Measurements from ENCODE around the gene PWWP2B.
"Not testable (repeated sequence)": the region's sequence is repeated elsewhere in the genome, so short reads cannot be mapped to it uniquely, and the experiment has no call there.

PWWP2B gene

DNA sequence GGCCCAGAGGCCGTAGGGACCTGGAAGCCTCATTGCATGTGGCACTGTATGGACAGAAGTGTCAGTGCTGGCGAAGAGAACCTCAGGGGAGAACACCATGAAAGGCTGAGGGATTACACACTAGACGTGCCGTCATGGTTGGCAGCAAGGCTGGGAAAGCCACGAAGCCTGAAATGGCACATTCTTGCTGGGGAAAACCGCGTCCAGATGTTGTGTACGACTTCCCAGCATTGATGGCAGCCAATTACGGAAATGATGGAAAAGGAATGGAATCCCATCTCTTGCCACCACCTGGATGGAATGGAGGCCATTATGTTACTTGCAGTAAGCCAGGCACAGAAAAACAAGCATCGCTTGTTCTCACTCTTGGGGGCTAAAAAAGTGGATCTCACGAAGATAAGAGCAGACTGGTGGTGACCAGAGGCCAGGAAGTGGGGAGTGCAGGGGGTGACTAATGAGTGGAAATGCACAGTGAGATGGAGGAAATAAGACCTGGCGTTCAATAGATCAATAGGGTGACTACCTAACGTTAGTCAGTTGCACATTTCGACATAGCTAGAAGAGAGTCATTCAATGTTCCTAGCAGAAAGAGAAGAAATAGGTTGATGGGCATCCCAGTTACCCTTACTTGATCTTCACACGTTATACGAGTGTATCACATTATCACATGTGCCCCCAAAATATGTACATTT, 14.6 kb upstream of the PWWP2B start:
- DNase-seq: no peak

GRCh38 chr10:132383101-132383500, 13.9 kb upstream of the PWWP2B start:
- no peak for DNase-seq

DNA sequence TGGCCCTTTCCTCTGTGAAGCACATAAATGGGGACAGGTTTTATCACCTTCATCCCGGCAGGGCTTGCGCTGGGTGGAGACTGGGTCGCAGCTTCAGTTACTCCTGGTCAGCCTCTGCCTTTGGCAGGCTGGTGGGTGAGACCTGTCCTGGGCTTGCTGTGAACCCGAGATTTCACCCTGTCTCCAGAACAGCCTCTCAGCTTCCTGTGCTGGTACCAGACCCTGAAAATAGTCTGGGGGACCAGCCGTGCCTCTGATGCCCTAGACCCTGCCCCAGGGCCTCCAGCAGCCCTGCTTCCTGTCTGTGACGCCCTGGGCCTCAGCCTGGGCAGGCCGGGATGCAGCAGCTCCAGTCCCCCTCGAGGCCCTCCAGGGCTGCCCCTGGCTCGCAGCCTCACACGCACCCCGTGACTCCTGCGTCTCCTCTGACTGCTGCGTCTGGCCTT, 13.2 kb upstream of the PWWP2B start:
- no peak for DNase-seq

DNA sequence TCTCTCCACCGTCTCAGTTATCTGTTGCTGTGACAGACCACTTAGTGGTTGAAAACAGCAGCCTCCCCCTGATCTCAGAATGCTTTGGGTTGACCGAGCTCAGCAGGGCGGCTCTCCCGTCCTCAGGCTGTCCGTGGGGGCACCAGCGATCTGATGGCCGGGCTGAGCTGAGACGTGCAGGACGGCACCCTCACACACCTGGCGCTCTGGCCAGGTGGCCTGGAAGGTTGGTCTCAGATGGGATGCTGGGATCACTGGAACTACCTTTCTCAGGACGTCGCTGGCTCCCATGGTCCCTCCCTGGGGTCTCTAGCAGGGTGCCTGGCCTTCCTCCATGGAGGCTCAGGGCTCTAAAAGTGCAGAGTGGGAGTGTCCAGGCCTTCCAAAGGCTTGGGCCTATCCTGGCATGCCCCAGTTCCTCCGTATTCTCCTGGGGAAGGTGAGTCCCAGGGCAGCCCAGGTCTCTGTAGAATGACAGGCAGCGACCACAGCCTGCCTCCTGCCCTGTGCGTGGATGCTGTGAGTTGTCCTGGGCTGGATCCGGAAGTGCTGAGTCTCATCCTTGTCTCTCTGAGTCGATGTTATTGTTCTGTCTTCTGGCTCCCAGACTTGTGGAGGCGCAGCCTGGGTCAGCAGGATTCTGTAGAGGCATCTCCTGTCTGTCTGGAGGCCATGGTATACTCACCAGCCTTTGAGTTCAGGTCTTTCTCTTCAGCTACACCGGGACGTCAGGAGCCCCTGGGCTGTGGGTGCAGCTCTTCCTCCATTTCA, 12.2 kb upstream of the PWWP2B start:
- no peak for DNase-seq

GRCh38 chr10:132385389-132385667, 11.7 kb upstream of the PWWP2B start:
- DNase-seq: no peak

GRCh38 chr10:132385721-132386418, 11.1 kb upstream of the PWWP2B start:
- no peak for DNase-seq

- no peak for DNase-seq
Observed at GRCh38 chr10:132386419-132386831, 10.6 kb upstream of the PWWP2B start.

GRCh38 chr10:132386896-132387295, 10.1 kb upstream of the PWWP2B start:
- DNase-seq: not testable (repeated sequence)

GRCh38 chr10:132387764-132388210, 9.2 kb upstream of the PWWP2B start:
- DNase-seq: peak; percentile 49

DNA sequence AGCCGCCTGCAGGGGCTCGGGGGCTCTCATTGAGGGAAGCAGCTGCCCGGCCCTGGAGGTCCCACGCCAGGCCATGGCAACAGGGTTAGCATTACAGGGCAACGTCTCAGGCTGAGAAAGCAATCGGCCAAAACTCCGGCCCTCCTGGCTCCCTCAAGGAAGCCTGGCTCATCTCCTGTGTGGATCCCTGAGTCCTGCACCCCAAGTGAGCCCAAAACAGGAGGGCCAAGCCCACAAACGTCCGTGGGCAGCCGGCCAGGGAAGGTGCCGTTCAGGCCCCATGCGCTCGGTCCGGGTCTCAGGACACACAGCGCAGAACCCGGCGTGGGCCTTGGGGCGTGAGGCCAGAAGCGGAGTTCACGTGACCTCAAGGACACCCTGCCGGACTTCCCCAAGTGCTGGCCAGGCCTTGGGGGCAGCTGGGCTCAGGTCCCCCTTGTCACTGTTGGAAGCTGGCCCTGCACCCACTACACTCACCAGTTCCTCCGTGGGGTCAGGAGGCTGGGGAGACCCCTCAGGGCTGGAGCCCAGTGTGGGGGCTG, 8.0 kb upstream of the PWWP2B start:
- DNase-seq: no peak

- DNase-seq: no peak
Observed at GRCh38 chr10:132389433-132390169, 7.4 kb upstream of the PWWP2B start.

GRCh38 chr10:132390170-132390920, 6.7 kb upstream of the PWWP2B start:
- no peak for DNase-seq

GRCh38 chr10:132390921-132391675, 5.9 kb upstream of the PWWP2B start:
- DNase-seq: no peak

DNA sequence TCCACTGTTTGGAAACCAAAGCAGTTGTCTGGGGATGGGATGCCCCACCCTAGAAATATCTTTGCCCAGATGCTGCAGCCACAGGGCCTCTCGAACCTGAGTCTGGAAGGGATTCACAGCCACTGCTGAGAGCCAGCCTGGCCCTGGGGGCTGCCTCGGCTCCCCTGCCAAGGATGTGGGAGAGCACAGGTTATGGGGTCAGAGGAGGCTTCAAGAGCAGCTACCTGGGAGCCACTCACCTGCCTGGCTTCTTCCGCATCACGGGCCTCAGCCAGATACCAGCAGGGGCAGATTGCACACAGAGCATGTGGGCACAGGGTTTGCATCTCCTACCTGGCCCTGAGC, 5.4 kb upstream of the PWWP2B start:
- DNase-seq: no peak

DNA sequence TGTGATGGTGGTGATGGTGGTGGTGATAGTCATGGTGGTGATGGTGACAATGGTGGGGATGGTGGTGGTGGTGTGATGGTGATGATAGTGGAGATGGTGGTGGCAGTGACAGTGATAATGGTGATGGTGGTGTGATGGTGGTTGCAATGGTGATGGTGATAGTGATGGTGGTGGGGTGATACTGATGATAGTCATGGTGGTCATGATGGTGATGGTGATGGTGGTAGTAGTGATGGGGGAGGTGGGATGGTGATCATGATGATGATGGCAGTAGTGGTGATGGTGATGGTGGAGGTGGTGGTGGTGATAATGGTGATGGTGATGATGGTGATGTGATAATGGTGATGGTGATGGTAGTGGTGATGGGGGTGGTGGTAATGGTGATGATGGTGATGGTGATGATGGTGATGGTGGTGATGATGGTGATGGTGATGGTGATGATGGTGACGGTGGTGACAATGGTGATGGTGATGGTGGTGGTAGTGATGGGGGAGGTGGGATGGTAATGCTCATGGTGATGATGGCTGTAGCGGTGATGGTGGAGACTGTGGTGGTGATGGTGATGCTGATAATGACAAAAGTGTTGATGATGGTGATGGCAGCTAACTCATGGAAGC, 4.7 kb upstream of the PWWP2B start:
- no peak for DNase-seq

GRCh38 chr10:132392811-132393694, 3.9 kb upstream of the PWWP2B start:
- no peak for DNase-seq

- DNase-seq: no peak
Observed at GRCh38 chr10:132393695-132394181, 3.3 kb upstream of the PWWP2B start.

- DNase-seq: no peak
Observed at GRCh38 chr10:132394201-132394811, 2.7 kb upstream of the PWWP2B start.

Measured in NCI-H1436 treated with DMSO at 0.1 percent for 48 hours (cell line).